GM12878 (cell line): Measurements from ENCODE around the gene GATA2. TPM values are rescaled to one million over a fixed set of nuclear protein-coding genes. Genes with fewer than 3 reads are reported as not detected.

Experiments used
- ATAC-seq: fragments of 200-7000 bp; cut with Tn5 transposase; 3 replicates; pipeline ENCODE4 v1.9.1; 2020; ENCODE audit warnings: mild to moderate bottlenecking, moderate library complexity
- BruUV-seq: library from RNA; stranded (reverse); fragments of 400-500 nt; replicated peaks from 2 replicates; lab custom pipeline; 2021; lab: Mats Ljungman, UMichigan
- CTCF ChIA-PET: fragments of 300-600 bp; sonication (Branson Sonifier 250); formaldehyde crosslinking; extraction: SDS; loops from one replicate; lab custom pipeline; 2021; ENCODE audit warnings: inconsistent platforms; lab: Yijun Ruan, JAX
- POLR2A ChIA-PET: fragments of 350-600 bp; formaldehyde crosslinking; extraction: SDS; loops from one replicate; lab custom pipeline; 2021; ENCODE audit warnings: inconsistent platforms; lab: Charles Lee
- RAD21 ChIA-PET: fragments of 300-600 bp; sonication (Branson Sonifier 250); formaldehyde crosslinking; loops from one replicate; lab custom pipeline; 2023; ENCODE audit warnings: antibody characterized with exemption; ENCODE audit not compliant: unreplicated experiment; lab: Charles Lee
- SMC1A ChIA-PET: fragments of 300-600 bp; sonication (Branson Sonifier 250); formaldehyde crosslinking; loops from one replicate; lab custom pipeline; 2023; ENCODE audit not compliant: unreplicated experiment, uncharacterized antibody; lab: Charles Lee
- DNase-seq: peaks from one replicate; pipeline ENCODE4 v3.0.0-alpha.2; 2011; ENCODE audit warnings: low read depth, low spot score
- FAIRE-seq: peaks from 3 replicates; lab custom pipeline; 2011; peaks lifted over from hg19 to GRCh38; lab: Jason Lieb, UNC
- H2AFZ ChIP-seq: 2 replicates; pipeline ENCODE4 v1.6.0; 2011; ENCODE audit warnings: low read depth, low read length, control low read depth; ENCODE audit not compliant: control insufficient read depth
- H3K27ac ChIP-seq: 2 replicates; pipeline ENCODE4 v1.5.1; 2011; ENCODE audit warnings: control low read depth; ENCODE audit not compliant: control insufficient read depth, insufficient read depth
- H3K27me3 ChIP-seq, 2 experiments: replicated peaks in 1 of 2; 2 replicates each; pipeline versions ENCODE4 v1.6.0 to v1.6.1; 2011; ENCODE audit warnings: low read length in 1 of 2; ENCODE audit not compliant: control insufficient read depth in 2 of 2, insufficient read depth in 2 of 2
- H3K36me3 ChIP-seq, 2 experiments: 2 replicates each; pipeline ENCODE4 v1.5.1; 2011; ENCODE audit warnings: low read length in 1 of 2; ENCODE audit not compliant: control insufficient read depth in 2 of 2, insufficient read depth in 2 of 2
- H3K4me1 ChIP-seq: 2 replicates; pipeline ENCODE4 v1.6.1; 2011; ENCODE audit warnings: mild to moderate bottlenecking, low read length, moderate library complexity, mixed read lengths; ENCODE audit not compliant: control insufficient read depth, insufficient read depth
- H3K4me2 ChIP-seq: 2 replicates; pipeline ENCODE4 v1.6.0; 2011; ENCODE audit warnings: control low read depth; ENCODE audit not compliant: control insufficient read depth, insufficient read depth
- H3K4me3 ChIP-seq: fragments of 200-600 bp; sonication (generic); 2 replicates; pipeline ENCODE4 v1.5.1; 2016
- H3K79me2 ChIP-seq: 2 replicates; pipeline ENCODE4 v1.6.0; 2011; ENCODE audit warnings: low read length; ENCODE audit not compliant: control insufficient read depth, insufficient read depth
- H3K9ac ChIP-seq: 2 replicates; pipeline ENCODE4 v1.8.0; 2011; ENCODE audit warnings: low read length, control low read depth, mixed read lengths; ENCODE audit not compliant: control insufficient read depth, insufficient read depth
- H3K9me3 ChIP-seq: replicated peaks from 3 replicates; pipeline ENCODE4 v1.5.1; 2011; ENCODE audit warnings: mild to moderate bottlenecking, low read length; ENCODE audit not compliant: control insufficient read depth, insufficient read depth
- H4K20me1 ChIP-seq: 2 replicates; pipeline ENCODE4 v1.6.0; 2011; ENCODE audit not compliant: control insufficient read depth, insufficient read depth
- ATF2 ChIP-seq: IDR thresholded peaks from 2 replicates; pipeline ENCODE4 v1.6.1; 2012; ENCODE audit warnings: low read length, inconsistent platforms
- BACH1 ChIP-seq: fragments of 450-650 bp; IDR thresholded peaks from 2 replicates; pipeline ENCODE4 v1.6.1; 2017; ENCODE audit warnings: mild to moderate bottlenecking, borderline replicate concordance
- BMI1 ChIP-seq: fragments of 450-650 bp; IDR thresholded peaks from 2 replicates; pipeline ENCODE4 v1.6.1; 2016; ENCODE audit warnings: mild to moderate bottlenecking, moderate library complexity, borderline replicate concordance
- CHD2 ChIP-seq: IDR thresholded peaks from 2 replicates; pipeline ENCODE4 v1.6.1; 2011; ENCODE audit warnings: low read depth, low read length, improper control_type of control experiment, borderline replicate concordance
- EP300 ChIP-seq, 2 experiments: fragments of 150-350 bp in 1 of 2; IDR thresholded peaks; 2 replicates each; pipeline ENCODE4 v1.6.1; 2011 to 2012; ENCODE audit warnings: low read depth in 2 of 2, low read length in 2 of 2, borderline replicate concordance in 1 of 2, improper control_type of control experiment in 1 of 2, inconsistent platforms in 1 of 2; ENCODE audit not compliant: control insufficient read depth in 1 of 2
- FOXM1 ChIP-seq: IDR thresholded peaks from 2 replicates; pipeline ENCODE4 v1.6.1; 2012; ENCODE audit warnings: low read depth, mild to moderate bottlenecking, inconsistent platforms, low read length, moderate library complexity
- IKZF1 ChIP-seq: fragments of 450-650 bp; conservative IDR thresholded peaks from 2 replicates; pipeline ENCODE4 v1.6.1; 2017; ENCODE audit warnings: antibody characterized with exemption, mild to moderate bottlenecking
- KAT2A ChIP-seq: conservative IDR thresholded peaks from 2 replicates; pipeline ENCODE4 v1.6.1; 2011; ENCODE audit warnings: low read depth, low read length; ENCODE audit not compliant: control insufficient read depth
- MXI1 ChIP-seq: fragments of 150-350 bp; IDR thresholded peaks from 2 replicates; pipeline ENCODE4 v1.6.1; 2011; ENCODE audit warnings: low read depth, mild to moderate bottlenecking, inconsistent platforms, low read length, improper control_type of control experiment
- NFXL1 ChIP-seq: fragments of 450-650 bp; IDR thresholded peaks from 2 replicates; pipeline ENCODE4 v1.6.1; 2017; ENCODE audit warnings: antibody characterized with exemption, mild to moderate bottlenecking, borderline replicate concordance
- RAD21 ChIP-seq: IDR thresholded peaks from 2 replicates; pipeline ENCODE4 v1.6.1; 2011; ENCODE audit warnings: mild to moderate bottlenecking, low read depth, low read length, moderate library complexity; ENCODE audit not compliant: insufficient read depth
- RCOR1 ChIP-seq: conservative IDR thresholded peaks from 2 replicates; pipeline ENCODE4 v1.6.1; 2012; ENCODE audit warnings: low read depth, low read length, improper control_type of control experiment
- SRF ChIP-seq, 2 experiments: IDR thresholded peaks; 2 replicates each; pipeline ENCODE4 v1.6.1; 2011; ENCODE audit warnings: low read depth in 2 of 2, low read length in 2 of 2, mild to moderate bottlenecking in 1 of 2, moderate library complexity in 1 of 2
- TCF7 ChIP-seq: IDR thresholded peaks from 2 replicates; pipeline ENCODE4 v1.6.1; 2014; ENCODE audit warnings: antibody characterized with exemption, borderline replicate concordance
- WRNIP1 ChIP-seq: IDR thresholded peaks from 2 replicates; pipeline ENCODE4 v1.6.1; 2011; ENCODE audit warnings: low read depth, low read length, improper control_type of control experiment, borderline replicate concordance
- ZSCAN29 ChIP-seq: fragments of 450-650 bp; IDR thresholded peaks from 2 replicates; pipeline ENCODE4 v1.6.1; 2017; ENCODE audit warnings: mild to moderate bottlenecking, moderate library complexity
- WGBS: methylation state at CpG from one replicate; pipeline ENCODE4 v1.1.6; 2016; ENCODE audit warnings: low lambda C conversion rate; ENCODE audit not compliant: insufficient replicate concordance, insufficient coverage; ENCODE audit errors: missing lambda C conversion rate; 5-methylcytosine and 5-hydroxymethylcytosine counted together
- in situ Hi-C: fragments of 300-500 bp; cut with MboI; formaldehyde crosslinking; loops from 9 replicates; pipeline ENCODE4 v1.14.3; 2018; ENCODE audit warnings: mixed read lengths
- intact Hi-C: fragments of 100-400 bp; cut with micrococcal nuclease; formaldehyde crosslinking; loops from one replicate; pipeline ENCODE4 v1.14.2; 2022; ENCODE audit not compliant: unreplicated experiment
- polyA plus RNA-seq, 11 experiments: library from polyadenylated mRNA; depleted of rRNA in 4 of 11; unstranded in 6 of 11; stranded (reverse) in 5 of 11; fragments of >200 nt; fragmentation: Nextera tagmentation in 4 of 11; fragmentation: Illumina TruSeq in 1 of 11; extraction: Ambion mirVana in 4 of 11; extraction: Trizol in 1 of 11; gene quantifications; 1 replicate in 1 of 11; 2 replicates in 10 of 11; pipeline versions ENCODE4 v1.2.1 to v1.2.3, GENCODE V29; 2011 to 2016; ENCODE audit warnings: inconsistent platforms in 2 of 11, missing spikeins in 2 of 11, low read depth in 1 of 11
- total RNA-seq, 4 experiments: library from RNA; depleted of rRNA in 3 of 4; stranded (reverse); fragments of >200 nt in 3 of 4; fragmentation: Illumina TruSeq in 1 of 4; extraction: Trizol in 1 of 4; gene quantifications; 2 replicates each; pipeline versions ENCODE4 v1.2.1 to v1.2.3, GENCODE V29; 2013 to 2021

Gene GATA2
- total and polyA plus RNA-seq, 10 of the 15 experiments (the other 5 are each of a cell fraction or from before 2014, with no cell fraction given) = 0.56 TPM; not detected in 9

DNA sequence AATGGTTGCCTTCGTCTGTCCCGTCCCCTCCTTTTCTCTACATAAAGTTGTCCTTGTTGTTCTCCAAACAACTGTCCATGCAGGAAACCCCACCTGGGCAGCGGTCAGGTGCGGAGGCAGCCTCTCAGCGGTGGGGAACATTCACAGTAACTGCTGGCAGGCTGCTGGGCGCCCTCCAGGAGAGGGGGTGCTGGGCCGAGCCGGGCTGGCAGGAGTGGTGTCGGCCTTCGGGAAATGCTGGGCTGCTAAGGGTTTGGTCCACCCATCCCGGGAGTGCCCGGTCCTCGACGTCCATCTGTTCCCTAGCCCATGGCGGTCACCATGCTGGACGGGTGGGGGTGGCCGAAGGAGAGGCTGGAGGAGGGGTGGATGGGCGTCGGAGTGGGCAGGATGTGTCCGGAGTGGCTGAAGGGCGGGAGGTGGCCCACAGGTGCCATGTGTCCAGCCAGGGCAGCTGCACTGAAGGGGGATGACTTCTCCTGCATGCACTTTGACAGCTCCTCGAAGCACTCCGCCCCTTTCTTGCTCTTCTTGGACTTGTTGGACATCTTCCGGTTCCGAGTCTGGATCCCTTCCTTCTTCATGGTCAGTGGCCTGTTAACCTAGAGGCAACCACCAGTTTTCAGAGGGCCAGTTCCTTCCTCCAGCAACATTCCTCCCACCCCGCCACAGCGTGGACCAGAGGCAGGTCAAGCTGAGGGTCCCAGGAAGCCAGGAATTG is 12.1 kb downstream of the GATA2 start:
- CTCF ChIA-PET = no interaction called here
- in situ Hi-C loops = no loop called here
- Histone ChIP-seq H3K4me2 (no peak overlapping the region), H3K9me3 (no peaks in the 10 kb centered on the region), H3K27ac (no peak overlapping the region)
- SMC1A ChIA-PET = no interaction called here
- ATAC-seq = no peak
- TF ChIP-seq BMI1 = no peak
- no peak for TF ChIP-seq NFXL1
- TF ChIP-seq SRF (IDR thresholded peaks at IDR 0.05; ENCODE audit: low read depth in 2 of 2, low read length in 2 of 2) = no peak
- TF ChIP-seq MXI1 = no peak
- TF ChIP-seq FOXM1 = no peak
- TF ChIP-seq, all 136 proteins: peak for 0
- POLR2A ChIA-PET = no interaction called here
- no peak overlapping the region for H3K4me3 ChIP-seq
- H3K27me3 ChIP-seq = peaks cover 7 to 12% of the 10 kb centered on the region in 2 experiments
- 34% methylated on average over 22 of the region's 27 CpGs for WGBS
- no peak overlapping the region for H3K9ac ChIP-seq
- intact Hi-C loops = no loop called here
- RAD21 ChIA-PET = no interaction called here
- FAIRE-seq = no peak
- no peaks in the 10 kb centered on the region for H3K4me1 ChIP-seq
- H3K36me3 ChIP-seq = no peaks in the 10 kb centered on the region
- H4K20me1 ChIP-seq = no peaks in the 10 kb centered on the region
- BruUV-seq = no TSS peak
- no peaks in the 10 kb centered on the region for H3K79me2 ChIP-seq
- H2AFZ ChIP-seq = no peak overlapping the region
- DNase-seq = no peak

DNA sequence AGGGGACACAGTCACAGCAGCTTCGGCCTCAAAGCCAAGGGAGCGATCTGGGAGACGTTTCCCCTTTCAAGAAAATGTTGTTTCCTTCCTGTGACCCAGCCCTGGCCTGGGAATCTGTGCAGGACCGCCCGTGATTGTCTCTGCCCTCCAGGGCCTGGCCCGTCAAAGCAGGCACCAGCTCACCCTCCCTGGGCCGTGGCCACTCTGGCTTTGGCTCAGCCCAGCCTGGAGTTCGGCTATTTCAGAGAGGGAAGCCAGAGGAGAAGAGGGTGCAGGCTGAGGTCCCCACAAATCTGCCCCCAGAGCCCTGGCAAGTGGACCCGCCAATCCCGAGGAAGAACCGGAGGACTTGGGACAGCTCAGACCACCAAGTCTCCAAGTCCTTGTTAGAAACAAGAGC is 12.7 kb downstream of the GATA2 start:
- intact Hi-C loops (no loop called here), in situ Hi-C loops (no loop called here)
- no TSS peak for BruUV-seq
- Histone ChIP-seq H3K4me3 (no peak overlapping the region), H3K4me2 (no peak overlapping the region), H4K20me1 (no peaks in the 10 kb centered on the region), H3K4me1 (no peaks in the 10 kb centered on the region), H3K27ac (no peak overlapping the region), H3K9ac (no peak overlapping the region), H3K9me3 (no peaks in the 10 kb centered on the region), H2AFZ (no peak overlapping the region), H3K27me3 (peaks cover 7 to 12% of the 10 kb centered on the region in 2 experiments), H3K36me3 (no peaks in the 10 kb centered on the region), H3K79me2 (no peaks in the 10 kb centered on the region)
- POLR2A ChIA-PET = interaction anchor here (0.7 kb wide), 1 partner anchor 413 kb away, joined by 3 read pairs; no protein-coding TSS in a partner anchor
- SMC1A ChIA-PET = no interaction called here
- no peak for ATAC-seq
- WGBS = 19% methylated on average over 11 of the region's 11 CpGs
- DNase-seq = no peak
- FAIRE-seq = no peak
- CTCF ChIA-PET = no interaction called here
- RAD21 ChIA-PET = no interaction called here
- TF ChIP-seq ATF2 = no peak
- no peak for TF ChIP-seq MXI1
- no peak for TF ChIP-seq KAT2A
- TF ChIP-seq CHD2 = no peak
- TF ChIP-seq BACH1 = no peak
- no peak for TF ChIP-seq TCF7
- no peak for TF ChIP-seq IKZF1
- no peak for TF ChIP-seq WRNIP1
- no peak for TF ChIP-seq RAD21
- TF ChIP-seq EP300 (IDR thresholded peaks at IDR 0.05; ENCODE audit: borderline replicate concordance in 1 of 2, control insufficient read depth in 1 of 2, low read depth in 2 of 2, low read length in 2 of 2) = no peak
- no peak for TF ChIP-seq ZSCAN29
- TF ChIP-seq RCOR1 = no peak
